IMR-90 (cell line): ENCODE data around the gene EGLN1. TPM values are rescaled to one million over a fixed set of nuclear protein-coding genes. Genes with fewer than 3 reads are reported as not detected.

ENCODE experiments used
- ATAC-seq: fragments of 200-7000 bp; cut with Tn5 transposase; 2 replicates; pipeline ENCODE4 v1.9.1; 2020; ENCODE audit warnings: low read depth, mild to moderate bottlenecking, moderate library complexity
- BruUV-seq: library from RNA; stranded (reverse); fragments of 400-500 nt; replicated peaks from 2 replicates; lab custom pipeline; 2021; lab: Mats Ljungman, UMichigan
- CTCF ChIA-PET: fragments of 300-600 bp; formaldehyde crosslinking; extraction: SDS; loops from one replicate; lab custom pipeline; 2021; ENCODE audit warnings: antibody characterized with exemption; lab: Yijun Ruan, JAX
- POLR2A ChIA-PET: fragments of 300-600 bp; sonication (Branson Sonifier 250); formaldehyde crosslinking; loops from one replicate; lab custom pipeline; 2022; ENCODE audit warnings: antibody characterized with exemption; ENCODE audit not compliant: unreplicated experiment; lab: Charles Lee
- DNase-seq: peaks from one replicate; pipeline ENCODE4 v3.0.0; 2013
- H2AFZ ChIP-seq: replicated peaks from 2 replicates; pipeline ENCODE3; 2013; ENCODE audit warnings: low read length, mild to moderate bottlenecking; ENCODE audit not compliant: poor library complexity
- H2AK5ac ChIP-seq: 2 replicates; pipeline ENCODE4 v1.6.1; 2013; ENCODE audit warnings: low read depth, low read length, inconsistent platforms
- H2AK9ac ChIP-seq: replicated peaks from 2 replicates; pipeline ENCODE3; 2013; ENCODE audit warnings: mild to moderate bottlenecking, low read depth, low read length, moderate library complexity; ENCODE audit not compliant: poor library complexity
- H2BK120ac ChIP-seq: 2 replicates; pipeline ENCODE4 v1.6.1; 2013; ENCODE audit warnings: low read depth, low read length, inconsistent platforms
- H2BK15ac ChIP-seq: 3 replicates; pipeline ENCODE4 v1.6.1; 2013; ENCODE audit warnings: low read depth, low read length, inconsistent platforms
- H2BK20ac ChIP-seq: 2 replicates; pipeline ENCODE4 v1.6.1; 2013; ENCODE audit warnings: low read depth, mild to moderate bottlenecking, inconsistent platforms, low read length, moderate library complexity
- H2BK5ac ChIP-seq: 2 replicates; pipeline ENCODE4 v1.6.1; 2013; ENCODE audit warnings: mild to moderate bottlenecking, low read depth, low read length, inconsistent platforms; ENCODE audit not compliant: poor library complexity, severe bottlenecking
- H3K14ac ChIP-seq: replicated peaks from 2 replicates; pipeline ENCODE4 v1.6.1; 2013; ENCODE audit warnings: low read depth, low read length, inconsistent platforms
- H3K18ac ChIP-seq: 2 replicates; pipeline ENCODE4 v1.6.1; 2013; ENCODE audit warnings: low read depth, low read length, control low read depth
- H3K23ac ChIP-seq: 2 replicates; pipeline ENCODE4 v1.6.1; 2013; ENCODE audit warnings: low read depth, low read length, inconsistent platforms
- H3K27ac ChIP-seq: 2 replicates; pipeline ENCODE4 v1.5.1; 2013; ENCODE audit warnings: mild to moderate bottlenecking, control low read depth, low read length; ENCODE audit not compliant: insufficient read depth
- H3K27me3 ChIP-seq: 2 replicates; pipeline ENCODE4 v1.6.1; 2013; ENCODE audit warnings: low read length; ENCODE audit not compliant: control insufficient read depth, insufficient read depth
- H3K36me3 ChIP-seq: 2 replicates; pipeline ENCODE4 v1.6.1; 2013; ENCODE audit warnings: low read length, mixed read lengths; ENCODE audit not compliant: control insufficient read depth, insufficient read depth
- H3K4ac ChIP-seq: 2 replicates; pipeline ENCODE4 v1.6.1; 2013; ENCODE audit warnings: low read depth, low read length, inconsistent platforms
- H3K4me1 ChIP-seq: 2 replicates; pipeline ENCODE4 v1.6.1; 2013; ENCODE audit warnings: low read length, mixed read lengths; ENCODE audit not compliant: control insufficient read depth, insufficient read depth
- H3K4me2 ChIP-seq: 2 replicates; pipeline ENCODE4 v1.6.1; 2013; ENCODE audit warnings: low read depth, mild to moderate bottlenecking, control low read depth, low read length, moderate library complexity
- H3K4me3 ChIP-seq: 2 replicates; pipeline ENCODE4 v1.5.1; 2013; ENCODE audit warnings: low read depth, mild to moderate bottlenecking, control low read depth, low read length, moderate library complexity; ENCODE audit not compliant: insufficient read depth
- H3K56ac ChIP-seq: 2 replicates; pipeline ENCODE4 v1.6.1; 2013; ENCODE audit warnings: low read length, inconsistent platforms; ENCODE audit not compliant: insufficient read depth; ENCODE audit errors: extremely low read depth
- H3K79me1 ChIP-seq, 2 experiments: 2 replicates each; pipeline ENCODE4 v1.6.1; 2013; ENCODE audit warnings: low read length in 2 of 2, inconsistent platforms in 1 of 2, low read depth in 1 of 2
- H3K9ac ChIP-seq: 2 replicates; pipeline ENCODE4 v1.6.1; 2013; ENCODE audit warnings: low read depth, low read length, control low read depth
- H3K9me1 ChIP-seq: 2 replicates; pipeline ENCODE4 v1.6.1; 2013; ENCODE audit warnings: low read length, inconsistent platforms; ENCODE audit not compliant: insufficient read depth
- H3K9me3 ChIP-seq: 2 replicates; pipeline ENCODE4 v1.6.1; 2013; ENCODE audit warnings: low read length; ENCODE audit not compliant: control insufficient read depth, insufficient read depth
- H4K20me1 ChIP-seq: 2 replicates; pipeline ENCODE4 v1.6.1; 2013; ENCODE audit warnings: low read length, inconsistent platforms; ENCODE audit not compliant: insufficient read depth
- H4K5ac ChIP-seq: 2 replicates; pipeline ENCODE4 v1.6.1; 2013; ENCODE audit warnings: mild to moderate bottlenecking, low read depth, low read length, control low read depth
- H4K8ac ChIP-seq, 2 experiments: 2 replicates each; pipeline ENCODE4 v1.6.1; 2013; ENCODE audit warnings: low read depth in 2 of 2, low read length in 2 of 2, control low read depth in 1 of 2, inconsistent platforms in 1 of 2
- H4K91ac ChIP-seq: 2 replicates; pipeline ENCODE4 v1.6.1; 2013; ENCODE audit warnings: low read depth, low read length, inconsistent platforms; ENCODE audit not compliant: insufficient read depth
- BHLHE40 ChIP-seq: fragments of 150-350 bp; IDR thresholded peaks from 2 replicates; pipeline ENCODE4 v1.6.1; 2016; ENCODE audit warnings: mild to moderate bottlenecking, low read depth, low read length
- CEBPB ChIP-seq: IDR thresholded peaks from 2 replicates; pipeline ENCODE4 v1.6.1; 2012; ENCODE audit warnings: low read depth, low read length, improper control_type of control experiment
- CHD1 ChIP-seq: IDR thresholded peaks from 2 replicates; pipeline ENCODE4 v1.6.1; 2012; ENCODE audit warnings: low read depth, low read length, improper control_type of control experiment
- CTCF ChIP-seq: conservative IDR thresholded peaks from 2 replicates; pipeline ENCODE4 v1.5.1; 2012; ENCODE audit warnings: mild to moderate bottlenecking, low read depth, low read length, improper control_type of control experiment
- ELK1 ChIP-seq: fragments of 150-350 bp; IDR thresholded peaks from 2 replicates; pipeline ENCODE4 v1.6.1; 2016; ENCODE audit warnings: low read depth, mild to moderate bottlenecking, low read length, moderate library complexity, borderline replicate concordance
- FOS ChIP-seq: fragments of 150-350 bp; IDR thresholded peaks from 2 replicates; pipeline ENCODE4 v1.6.1; 2016; ENCODE audit warnings: low read depth, low read length
- MAFK ChIP-seq: IDR thresholded peaks from 2 replicates; pipeline ENCODE4 v1.6.1; 2012; ENCODE audit warnings: low read depth, low read length, improper control_type of control experiment
- MAZ ChIP-seq: IDR thresholded peaks from 2 replicates; pipeline ENCODE4 v1.6.1; 2012; ENCODE audit warnings: low read depth, mild to moderate bottlenecking, low read length, improper control_type of control experiment, moderate library complexity, borderline replicate concordance
- MXI1 ChIP-seq: IDR thresholded peaks from 2 replicates; pipeline ENCODE4 v1.6.1; 2012; ENCODE audit warnings: low read depth, mild to moderate bottlenecking, low read length, moderate library complexity, borderline replicate concordance
- NFE2L2 ChIP-seq: fragments of 150-350 bp; IDR thresholded peaks from 2 replicates; pipeline ENCODE4 v1.6.1; 2016; ENCODE audit warnings: low read depth, mild to moderate bottlenecking, low read length
- POLR2A ChIP-seq: IDR thresholded peaks from 2 replicates; pipeline ENCODE4 v1.6.1; 2012; ENCODE audit warnings: mild to moderate bottlenecking, low read depth, low read length
- RAD21 ChIP-seq: IDR thresholded peaks from 2 replicates; pipeline ENCODE4 v1.6.1; 2012; ENCODE audit warnings: low read length, improper control_type of control experiment
- RCOR1 ChIP-seq: IDR thresholded peaks from 2 replicates; pipeline ENCODE4 v1.6.1; 2012; ENCODE audit warnings: mild to moderate bottlenecking, low read length, improper control_type of control experiment; ENCODE audit not compliant: insufficient replicate concordance
- RFX5 ChIP-seq: IDR thresholded peaks from 2 replicates; pipeline ENCODE4 v1.8.0; 2012; ENCODE audit warnings: low read depth, mild to moderate bottlenecking, low read length, moderate library complexity
- SMC3 ChIP-seq: fragments of 150-350 bp; IDR thresholded peaks from 2 replicates; pipeline ENCODE4 v1.6.1; 2016; ENCODE audit warnings: low read depth, mild to moderate bottlenecking, antibody characterized with exemption, low read length, moderate library complexity
- USF2 ChIP-seq: fragments of 150-350 bp; IDR thresholded peaks from 2 replicates; pipeline ENCODE4 v1.6.1; 2017; ENCODE audit warnings: mild to moderate bottlenecking, antibody characterized with exemption, low read length, low read depth
- WGBS, 2 experiments: methylation state at CpG; one replicate each; pipeline versions ENCODE4 v1.1.5 to v1.1.7; 2013; ENCODE audit warnings: missing lambda C conversion rate in 2 of 2; ENCODE audit not compliant: insufficient read length in 1 of 2; ENCODE audit errors: extremely low coverage in 2 of 2; 5-methylcytosine and 5-hydroxymethylcytosine counted together
- dilution Hi-C: fragments of 300-500 bp; cut with HindIII; formaldehyde crosslinking; loops from one replicate; pipeline ENCODE4 v1.14.3; 2018; ENCODE audit warnings: low sequenced_read_pairs; ENCODE audit not compliant: unreplicated experiment
- in situ Hi-C: fragments of 300-500 bp; cut with MboI; formaldehyde crosslinking; loops from 3 replicates; pipeline ENCODE4 v1.14.3; 2019; ENCODE audit warnings: low sequenced_read_pairs, inconsistent platforms, mixed read lengths
- intact Hi-C: fragments of 100-400 bp; cut with micrococcal nuclease; formaldehyde crosslinking; loops from 2 replicates; pipeline ENCODE4 v1.10.0; 2022
- polyA plus RNA-seq, 3 experiments: library from polyadenylated mRNA; depleted of rRNA; stranded (reverse); fragments of >200 nt; gene quantifications; 2 replicates each; pipeline ENCODE4 v1.2.3, GENCODE V29; 2012; ENCODE audit warnings: low replicate concordance in 1 of 3
- total RNA-seq: library from RNA; depleted of rRNA; stranded (reverse); fragments of >200 nt; gene quantifications from 2 replicates; pipeline ENCODE4 v1.2.3, GENCODE V29; 2012

Gene EGLN1
- total and polyA plus RNA-seq, 2 of the 4 experiments (the other 2 are of a cell fraction), result 25.7 to 26.9 TPM

- TF ChIP-seq MXI1 (no peak), RCOR1 (no peak), FOS (no peak), POLR2A (no peak), RAD21 (no peak), BHLHE40 (no peak), MAZ (no peak), NFE2L2 (no peak), SMC3 (no peak), CTCF (no peak), MAFK (no peak), USF2 (no peak), CEBPB (no peak), CHD1 (no peak), ELK1 (no peak), RFX5 (no peak)
- H3K27ac ChIP-seq, result no peak overlapping the region
- H2BK5ac ChIP-seq, result no peak overlapping the region
- no peaks in the 10 kb centered on the region for H4K20me1 ChIP-seq
- H3K9me3 ChIP-seq, result no peaks in the 10 kb centered on the region
- H3K36me3 ChIP-seq, result no peaks in the 10 kb centered on the region
- H2AFZ ChIP-seq, result no peak overlapping the region
- ChIA-PET CTCF (no interaction called here), POLR2A (no interaction called here)
- H2BK20ac ChIP-seq, result no peak overlapping the region
- no peak overlapping the region for H4K8ac ChIP-seq
- H2AK5ac ChIP-seq, result no peak overlapping the region
- no TSS peak for BruUV-seq
- ATAC-seq (no peak), DNase-seq (no peak)
- H3K9ac ChIP-seq, result no peak overlapping the region
- dilution Hi-C loops (no loop called here), in situ Hi-C loops (no loop called here), intact Hi-C loops (loop anchor here (10.0 kb wide), 1 partner anchor 53 kb away; no protein-coding TSS in a partner anchor)
- H3K23ac ChIP-seq, result no peak overlapping the region
- 60% methylated on average over 1 of the region's 6 CpGs; no CpG with 5 or more reads in 1 of the 2 experiments for WGBS, 2 experiments
- H3K4me3 ChIP-seq, result no peak overlapping the region
- H3K4me1 ChIP-seq, result no peaks in the 10 kb centered on the region
- no peak overlapping the region for H3K18ac ChIP-seq
- no peaks in the 10 kb centered on the region for H3K27me3 ChIP-seq
- no peak overlapping the region for H3K14ac ChIP-seq
- no peak overlapping the region for H4K5ac ChIP-seq
- H4K91ac ChIP-seq, result no peak overlapping the region
- no peak overlapping the region for H2BK120ac ChIP-seq
- H3K4ac ChIP-seq, result no peak overlapping the region
- no peaks in the 10 kb centered on the region for H3K9me1 ChIP-seq
- H2AK9ac ChIP-seq, result no peak overlapping the region
- no peaks in the 10 kb centered on the region for H3K79me1 ChIP-seq
- no peak overlapping the region for H3K56ac ChIP-seq
- H2BK15ac ChIP-seq, result no peak overlapping the region
- no peak overlapping the region for H3K4me2 ChIP-seq
These were observed 9.8 kb upstream of the EGLN1 start for GRCh38 chr1:231431665-231432415.
